A673 (cell line): ENCODE results near the gene YBX2. TPM values are rescaled to one million over a fixed set of nuclear protein-coding genes. Genes with fewer than 3 reads are reported as not detected.
"Not testable (repeated sequence)": the region's sequence is repeated elsewhere in the genome, so short reads cannot be mapped to it uniquely, and the experiment has no call there.

Experiments used
- BruUV-seq: library from RNA; stranded (reverse); fragments of 400-500 nt; replicated peaks from 2 replicates; lab custom pipeline; 2021; lab: Mats Ljungman, UMichigan
- CTCF ChIA-PET: fragments of 300-600 bp; sonication (Branson Sonifier 250); formaldehyde crosslinking; loops from one replicate; lab custom pipeline; 2022; ENCODE audit warnings: antibody characterized with exemption; lab: Charles Lee
- POLR2A ChIA-PET: fragments of 300-600 bp; sonication (Branson Sonifier 250); formaldehyde crosslinking; loops from one replicate; lab custom pipeline; 2022; ENCODE audit warnings: antibody characterized with exemption; ENCODE audit not compliant: low non-redundant PET; lab: Charles Lee
- DNase-seq: peaks from one replicate; pipeline ENCODE4 v3.0.0-alpha.2; 2015; ENCODE audit warnings: low spot score
- H3K27ac ChIP-seq: fragments of 200-600 bp; sonication (generic); 2 replicates; pipeline ENCODE4 v1.5.1; 2016; ENCODE audit warnings: mixed run types, low read depth, mild to moderate bottlenecking, mixed read lengths, antibody characterized with exemption, low read length; ENCODE audit not compliant: poor library complexity, severe bottlenecking
- H3K27me3 ChIP-seq: fragments of 200-600 bp; sonication (generic); replicated peaks from 2 replicates; pipeline ENCODE4 v1.6.1; 2017; ENCODE audit warnings: mixed run types, low read depth, mild to moderate bottlenecking, mixed read lengths, antibody characterized with exemption, low read length; ENCODE audit not compliant: insufficient read depth, poor library complexity
- H3K36me3 ChIP-seq: fragments of 200-600 bp; sonication (generic); 2 replicates; pipeline ENCODE4 v1.6.1; 2016; ENCODE audit warnings: mixed run types, mild to moderate bottlenecking, mixed read lengths, antibody characterized with exemption, low read length; ENCODE audit not compliant: insufficient read depth, poor library complexity, severe bottlenecking
- H3K4me1 ChIP-seq: fragments of 200-600 bp; sonication (generic); 2 replicates; pipeline ENCODE4 v1.6.1; 2017; ENCODE audit warnings: mixed run types, mild to moderate bottlenecking, mixed read lengths, antibody characterized with exemption, low read length; ENCODE audit not compliant: insufficient read depth, poor library complexity, severe bottlenecking
- H3K4me3 ChIP-seq: fragments of 200-600 bp; sonication (generic); 2 replicates; pipeline ENCODE4 v1.5.1; 2016; ENCODE audit warnings: low read depth, mixed run types, mild to moderate bottlenecking, mixed read lengths, low read length; ENCODE audit not compliant: poor library complexity, severe bottlenecking
- H3K9me3 ChIP-seq: fragments of 200-600 bp; sonication (generic); 2 replicates; pipeline ENCODE4 v1.6.1; 2016; ENCODE audit warnings: mixed run types, low read depth, mild to moderate bottlenecking, mixed read lengths, antibody characterized with exemption, low read length; ENCODE audit not compliant: poor library complexity, severe bottlenecking
- EZH2 ChIP-seq: fragments of 200-600 bp; sonication (generic); IDR thresholded peaks from 2 replicates; pipeline ENCODE4 v1.6.1; 2017; ENCODE audit warnings: borderline replicate concordance, low read depth, mild to moderate bottlenecking, mixed read lengths, antibody characterized with exemption, low read length; ENCODE audit not compliant: poor library complexity, severe bottlenecking
- intact Hi-C: fragments of 100-400 bp; cut with micrococcal nuclease; formaldehyde crosslinking; loops from one replicate; pipeline ENCODE4 v1.10.0; 2022; ENCODE audit not compliant: unreplicated experiment
- total RNA-seq: library from RNA; stranded (reverse); gene quantifications from 2 replicates; pipeline ENCODE4 v1.2.3, GENCODE V29; 2021
- TF ChIP-seq, protein P1 (sequence below): fragments of 300-800, 200-600 bp; sonication (generic); conservative IDR thresholded peaks from 2 replicates; pipeline ENCODE4 v1.5.1; 2017; ENCODE audit warnings: low read depth, mild to moderate bottlenecking, antibody characterized with exemption, low read length, moderate library complexity, mixed read lengths

YBX2 gene
- total RNA-seq, 1 experiment from 2014 or later: 0.77 TPM

DNA sequence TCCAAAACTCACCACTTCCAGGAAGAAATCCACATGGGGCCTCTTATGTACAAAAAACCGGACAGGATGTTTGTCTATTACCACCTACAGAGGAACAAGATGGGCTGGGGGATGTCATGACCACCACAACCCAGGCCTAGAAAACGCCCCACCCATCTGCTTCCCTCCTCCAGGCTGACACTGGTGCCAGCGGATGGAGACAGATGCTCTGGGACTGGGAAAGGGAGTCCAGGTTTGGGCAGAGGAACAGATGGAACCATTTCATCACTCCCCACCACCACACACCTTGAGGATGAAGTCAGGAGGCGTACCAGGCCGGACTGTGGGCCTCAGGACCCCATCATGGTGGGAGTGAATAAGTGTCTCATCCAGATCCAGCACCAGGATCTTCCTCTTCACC, 47.7 kb downstream of the YBX2 start:
- Histone ChIP-seq H3K27ac (no peak overlapping the region), H3K4me1 (peaks cover 17% of the 10 kb centered on the region), H3K9me3 (no peaks in the 10 kb centered on the region), H3K27me3 (no peaks in the 10 kb centered on the region), H3K36me3 (peaks cover 32% of the 10 kb centered on the region), H3K4me3 (no peak overlapping the region)
- ChIA-PET CTCF (no interaction called here), POLR2A (no interaction called here)
- no peak for DNase-seq
- no TSS peak for BruUV-seq
- intact Hi-C loops: no loop called here
- TF ChIP-seq EZH2: no peak
- TF ChIP-seq, protein P1, sequence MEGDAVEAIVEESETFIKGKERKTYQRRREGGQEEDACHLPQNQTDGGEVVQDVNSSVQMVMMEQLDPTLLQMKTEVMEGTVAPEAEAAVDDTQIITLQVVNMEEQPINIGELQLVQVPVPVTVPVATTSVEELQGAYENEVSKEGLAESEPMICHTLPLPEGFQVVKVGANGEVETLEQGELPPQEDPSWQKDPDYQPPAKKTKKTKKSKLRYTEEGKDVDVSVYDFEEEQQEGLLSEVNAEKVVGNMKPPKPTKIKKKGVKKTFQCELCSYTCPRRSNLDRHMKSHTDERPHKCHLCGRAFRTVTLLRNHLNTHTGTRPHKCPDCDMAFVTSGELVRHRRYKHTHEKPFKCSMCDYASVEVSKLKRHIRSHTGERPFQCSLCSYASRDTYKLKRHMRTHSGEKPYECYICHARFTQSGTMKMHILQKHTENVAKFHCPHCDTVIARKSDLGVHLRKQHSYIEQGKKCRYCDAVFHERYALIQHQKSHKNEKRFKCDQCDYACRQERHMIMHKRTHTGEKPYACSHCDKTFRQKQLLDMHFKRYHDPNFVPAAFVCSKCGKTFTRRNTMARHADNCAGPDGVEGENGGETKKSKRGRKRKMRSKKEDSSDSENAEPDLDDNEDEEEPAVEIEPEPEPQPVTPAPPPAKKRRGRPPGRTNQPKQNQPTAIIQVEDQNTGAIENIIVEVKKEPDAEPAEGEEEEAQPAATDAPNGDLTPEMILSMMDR: no peak

DNA sequence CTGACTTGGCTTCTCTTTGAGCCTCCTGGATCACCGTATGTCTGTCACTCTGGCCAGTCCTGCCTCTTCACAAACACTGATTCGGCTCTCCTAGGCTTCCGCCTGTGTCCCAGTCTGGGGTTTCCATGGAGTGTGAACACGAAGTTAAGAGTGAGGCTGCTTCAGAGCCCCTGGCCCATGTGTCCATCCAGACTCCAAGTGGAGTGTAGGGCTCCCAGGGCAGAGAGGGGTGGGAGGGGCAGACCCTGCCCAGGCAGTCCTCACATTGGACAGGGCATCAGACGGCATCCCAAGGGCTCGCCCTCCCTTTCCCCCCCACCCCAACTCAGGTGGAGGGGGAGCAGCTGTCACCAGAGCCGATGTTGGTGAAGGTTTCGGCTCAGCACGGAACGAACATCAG, 50.6 kb downstream of the YBX2 start:
- peaks cover 23% of the 10 kb centered on the region for H3K4me1 ChIP-seq
- DNase-seq, POLR2A ChIA-PET, H3K9me3 ChIP-seq, H3K27ac ChIP-seq, CTCF ChIA-PET, H3K27me3 ChIP-seq, H3K4me3 ChIP-seq: not testable (repeated sequence)
- TSS peak; percentile 25 for BruUV-seq
- peaks cover 43% of the 10 kb centered on the region for H3K36me3 ChIP-seq
- intact Hi-C loops: loop anchor here (1.0 kb wide), 1 partner anchor 7 kb away; the partner anchor contains the start of gene CTDNEP1

DNA sequence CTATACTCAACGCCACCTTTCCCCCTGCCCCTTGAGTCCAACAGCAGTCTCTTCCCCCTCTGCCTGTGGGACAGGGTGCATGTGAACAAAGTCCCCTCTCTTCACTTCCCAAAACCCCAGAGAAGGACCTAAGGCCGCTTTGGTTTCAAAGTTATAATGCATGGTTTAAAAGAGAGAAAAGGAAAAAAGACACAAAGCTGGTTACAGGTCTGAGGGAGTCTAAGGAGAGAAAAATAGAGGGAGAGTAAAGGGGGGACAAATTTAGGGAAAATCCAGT, 51.0 kb downstream of the YBX2 start:
- H3K9me3 ChIP-seq: no peaks in the 10 kb centered on the region
- H3K27ac ChIP-seq: peak overlapping the region; percentile 84
- H3K4me1 ChIP-seq: peaks cover 23% of the 10 kb centered on the region
- TF ChIP-seq, protein P1: no peak
- no peak for TF ChIP-seq EZH2
- H3K27me3 ChIP-seq: no peaks in the 10 kb centered on the region
- no peak for DNase-seq
- BruUV-seq: no TSS peak
- CTCF ChIA-PET: interaction anchor here (0.8 kb wide), 1 partner anchor 23 kb away, joined by 3 read pairs; no protein-coding TSS in a partner anchor
- POLR2A ChIA-PET: no interaction called here
- intact Hi-C loops: loop anchor here (1.0 kb wide), 1 partner anchor 8 kb away; the partner anchor contains the start of gene CTDNEP1
- peaks cover 43% of the 10 kb centered on the region for H3K36me3 ChIP-seq
- peak overlapping the region; percentile 72 for H3K4me3 ChIP-seq

DNA sequence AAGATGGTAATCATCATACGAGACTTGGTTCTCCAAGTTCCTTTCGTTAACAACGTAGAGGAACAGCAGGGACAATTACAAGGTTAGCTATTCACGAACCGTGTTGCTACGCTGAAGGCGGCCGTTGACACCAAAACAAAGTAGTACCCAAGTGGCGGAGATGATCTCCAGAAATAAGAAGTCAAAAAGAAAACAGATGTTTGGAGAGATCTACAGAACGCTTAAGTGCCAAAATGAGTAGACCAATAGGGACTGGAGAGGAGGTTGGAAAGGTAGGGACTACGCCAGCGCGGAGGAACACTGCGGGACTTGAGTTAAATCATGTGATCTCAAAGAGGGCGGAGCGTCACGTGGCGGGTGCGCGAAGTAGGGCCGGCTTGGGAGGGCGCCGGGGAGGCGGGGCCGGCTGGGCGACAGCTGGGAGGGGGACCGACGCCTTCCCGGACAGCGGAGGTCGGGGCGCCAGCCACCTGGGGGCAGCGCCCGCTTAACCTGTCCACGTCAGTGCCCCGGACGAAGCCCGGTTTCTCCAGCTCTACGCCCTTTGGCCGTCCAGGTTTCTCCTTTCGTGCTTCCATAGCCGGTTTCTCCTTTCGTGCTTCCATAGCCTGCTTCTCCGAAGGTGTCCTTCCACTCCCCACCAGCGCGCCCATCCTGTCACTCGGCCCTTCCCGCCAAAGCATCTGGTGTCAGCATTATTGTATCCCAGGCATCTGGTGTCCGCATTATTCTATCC, 51.6 kb downstream of the YBX2 start:
- Histone ChIP-seq H3K27ac (peak overlapping the region; percentile 84), H3K36me3 (peaks cover 43% of the 10 kb centered on the region), H3K9me3 (no peaks in the 10 kb centered on the region), H3K4me1 (peaks cover 23% of the 10 kb centered on the region), H3K27me3 (no peaks in the 10 kb centered on the region), H3K4me3 (peak overlapping the region; percentile 72)
- intact Hi-C loops: loop anchor here (1.0 kb wide), 1 partner anchor 8 kb away; the partner anchor contains the start of gene CTDNEP1
- peak; percentile 97 for DNase-seq
- TF ChIP-seq, protein P1: no peak
- CTCF ChIA-PET: interaction anchor here (0.6 to 1.0 kb wide), 3 partner anchors 22 to 161 kb away, joined by 3 to 5 read pairs (median 4); partner anchors contain the start of gene TMEM256
- POLR2A ChIA-PET: interaction anchor here (0.6 to 0.7 kb wide), 3 partner anchors 9 to 445 kb away, joined by 3 to 10 read pairs (median 10); partner anchors contain the start of genes CTDNEP1 and TP53
- BruUV-seq: no TSS peak
